ENCODE results near the gene ERBB2.

- TF ChIP-seq POLR2AphosphoS5 (IDR thresholded peaks at IDR 0.05) (no peak), CTCF (IDR thresholded peaks at IDR 0.05) (no peak), POLR2A (IDR thresholded peaks at IDR 0.05) (no peak), EP300 (IDR thresholded peaks at IDR 0.05; ENCODE audit: low read depth) (no peak)
Measured at GRCh38 chr17:39736319-39737165, 36.7 kb downstream of the ERBB2 start.

Measured in transverse colon (tissue), 4 donors.